ENCODE data around the gene NKX2-3. TPM values are rescaled to one million over a fixed set of nuclear protein-coding genes. Genes with fewer than 3 reads are reported as not detected.

The NKX2-3 gene
- total and polyA plus RNA-seq, 2 of the 8 experiments (the other 6 are each of a cell fraction or from before 2014, with no cell fraction given): not detected

- TF ChIP-seq CBX8 (IDR thresholded peaks at IDR 0.05; ENCODE audit: borderline replicate concordance, low read depth, low read length): no peak
- TF ChIP-seq GABPA (IDR thresholded peaks at IDR 0.05; ENCODE audit: borderline replicate concordance, insufficient read depth, low read length): no peak
- TF ChIP-seq SIRT6 (IDR thresholded peaks at IDR 0.05; ENCODE audit: low read length): no peak
- no peak for TF ChIP-seq HDAC6 (IDR thresholded peaks at IDR 0.05; ENCODE audit: low read depth, low read length)
- no peak for TF ChIP-seq RBBP5 (IDR thresholded peaks at IDR 0.05; ENCODE audit: borderline replicate concordance, low read depth, low read length)
- TF ChIP-seq FOSL1 (IDR thresholded peaks at IDR 0.05; ENCODE audit: insufficient read depth, low read depth, low read length): no peak
- TF ChIP-seq POLR2A (IDR thresholded peaks at IDR 0.05; ENCODE audit: control extremely low read depth in 1 of 2, low read depth in 2 of 2, low read length in 2 of 2): no peak
- TF ChIP-seq TAF1 (IDR thresholded peaks at IDR 0.05; ENCODE audit: low read depth, low read length): no peak
- TF ChIP-seq MAFK (IDR thresholded peaks at IDR 0.05; ENCODE audit: low read depth, low read length): no peak
- TF ChIP-seq RAD21 (IDR thresholded peaks at IDR 0.05 in 1 of 2, conservative IDR thresholded peaks at IDR 0.05 in 1 of 2; ENCODE audit: low read depth in 2 of 2, low read length in 2 of 2): no peak
- TF ChIP-seq CEBPB (IDR thresholded peaks at IDR 0.05; ENCODE audit: low read depth, low read length): no peak
- Histone ChIP-seq H3K18ac (ENCODE audit: extremely low read depth, low read length) (no peak overlapping the region), H3K56ac (replicated peaks; ENCODE audit: insufficient read length, low read depth, low read length) (no peak overlapping the region), H3K14ac (ENCODE audit: insufficient read length) (no peak overlapping the region), H4K91ac (replicated peaks; ENCODE audit: insufficient read length, low read length) (no peak overlapping the region), H4K5ac (ENCODE audit: insufficient read length, low read depth, low read length) (no peak overlapping the region), H3K4me1 (replicated peaks in 1 of 4; ENCODE audit: control insufficient read depth in 3 of 4, insufficient read depth in 4 of 4, low read length in 3 of 4) (peaks cover 2 to 7% (median 3%) of the 10 kb centered on the region in 4 experiments; a peak in 4 of 7 replicates), H3K4me3 (ENCODE audit: extremely low read depth in 1 of 4, insufficient read depth in 2 of 4, low read depth in 3 of 4, low read length in 4 of 4) (no peak overlapping the region), H3K4me2 (ENCODE audit: insufficient read depth in 1 of 2, low read depth in 2 of 2, low read length in 2 of 2) (no peak overlapping the region), H3K27ac (ENCODE audit: low read depth, low read length) (no peak overlapping the region), H2BK120ac (replicated peaks; ENCODE audit: low read depth, low read length) (no peak overlapping the region), H3K9ac (replicated peaks in 1 of 4; ENCODE audit: extremely low read depth in 1 of 4, low read depth in 3 of 4, low read length in 3 of 4) (no peak overlapping the region), H3K27me3 (replicated peaks in 1 of 4; ENCODE audit: control insufficient read depth in 3 of 4, extremely low read depth in 1 of 4, insufficient read depth in 3 of 4, low read length in 3 of 4) (no peaks in the 10 kb centered on the region; a peak in 1 of 7 replicates), H3K23ac (ENCODE audit: insufficient read length) (no peak overlapping the region), H3K36me3 (ENCODE audit: control insufficient read depth in 2 of 4, insufficient read depth in 4 of 4, low read length in 3 of 4) (no peaks in the 10 kb centered on the region), H3K79me2 (ENCODE audit: control insufficient read depth in 1 of 2, insufficient read depth in 2 of 2, low read length in 2 of 2) (no peaks in the 10 kb centered on the region), H2BK12ac (ENCODE audit: low read depth, low read length) (no peak overlapping the region), H2BK5ac (ENCODE audit: low read depth, low read length) (no peak overlapping the region), H3K23me2 (ENCODE audit: low read depth, low read length) (no peaks in the 10 kb centered on the region; the same call in 1 of the 2 replicates), H2BK15ac (ENCODE audit: low read length) (no peak overlapping the region), H3K4ac (replicated peaks; ENCODE audit: insufficient read length, low read depth, low read length) (no peak overlapping the region), H2AFZ (ENCODE audit: low read length) (no peak overlapping the region), H2AK5ac (ENCODE audit: low read depth, low read length) (no peak overlapping the region), H3K9me3 (ENCODE audit: insufficient read depth in 2 of 2, low read depth in 1 of 2, low read length in 1 of 2) (no peaks in the 10 kb centered on the region), H3K79me1 (ENCODE audit: low read depth, low read length) (no peaks in the 10 kb centered on the region), H4K20me1 (replicated peaks in 1 of 2; ENCODE audit: control insufficient read depth in 1 of 2, insufficient read depth in 2 of 2, low read length in 2 of 2) (no peaks in the 10 kb centered on the region), H4K8ac (ENCODE audit: extremely low read depth, insufficient read depth, low read length) (no peak overlapping the region), H2BK20ac (ENCODE audit: low read length) (no peak overlapping the region)
- 87% methylated on average over 5 of the region's 5 CpGs; no CpG with 5 or more reads in 1 of the 2 experiments for WGBS, 2 experiments (ENCODE audit: extremely low coverage in 1 of 2, insufficient coverage in 1 of 2, insufficient read length in 1 of 2, insufficient replicate concordance in 2 of 2, low coverage in 1 of 2, low lambda C conversion rate in 2 of 2, missing lambda C conversion rate in 1 of 2)
- ChIA-PET CTCF (ENCODE audit: partially characterized antibody) (interaction anchor here (1.8 to 2.2 kb wide), 2 partner anchors 13 to 14 kb away, joined by 5 to 11 read pairs; no protein-coding TSS in a partner anchor), POLR2A (ENCODE audit: partially characterized antibody) (no interaction called here)
- DNase-seq (ENCODE audit: low read depth in 1 of 2, low spot score in 2 of 2): no peak
- no peak for FAIRE-seq
Measured at GRCh38 chr10:99573790-99574189, 41.0 kb downstream of the NKX2-3 start.
